Activated CD8-positive, alpha-beta memory T cell treated with anti-CD3 and anti-CD28 coated beads, Interleukin-2, amount 50 U/mL, for 1 hour (primary cell): ENCODE measurements around the gene PNMA8B.
A peak's percentile ranks its signal among the peaks of the same experiment; 100 is the strongest.
"Not testable (repeated sequence)": the region's sequence is repeated elsewhere in the genome, so short reads cannot be mapped to it uniquely, and the experiment has no call there.

Source experiments
- DNase-seq: peaks from one replicate; pipeline ENCODE4 v3.0.0-alpha.2; 2020; ENCODE audit errors: extremely low read depth

PNMA8B gene

GRCh38 chr19:46514589-46515289, 19.1 kb upstream of the PNMA8B start:
- DNase-seq: no peak

- DNase-seq: peak; percentile 47
Observed at GRCh38 chr19:46513461-46514236, 18.0 kb upstream of the PNMA8B start.

GRCh38 chr19:46511237-46511636, 15.6 kb upstream of the PNMA8B start:
- DNase-seq: no peak

GRCh38 chr19:46508206-46508605, 12.5 kb upstream of the PNMA8B start:
- DNase-seq: no peak

- no peak for DNase-seq
Observed at GRCh38 chr19:46503848-46504453, 8.3 kb upstream of the PNMA8B start.

GRCh38 chr19:46502891-46503290, 7.2 kb upstream of the PNMA8B start:
- no peak for DNase-seq

- DNase-seq: no peak
Observed at GRCh38 chr19:46499692-46500091, 4.0 kb upstream of the PNMA8B start.

GRCh38 chr19:46497773-46498172, 2.1 kb upstream of the PNMA8B start:
- no peak for DNase-seq

GRCh38 chr19:46496886-46497285, 1.2 kb upstream of the PNMA8B start:
- not testable (repeated sequence) for DNase-seq

- no peak for DNase-seq
Observed at GRCh38 chr19:46496304-46496703, 637 bp upstream of the PNMA8B start.

GRCh38 chr19:46494941-46495785, 504 bp downstream of the PNMA8B start:
- no peak for DNase-seq

- no peak for DNase-seq
Observed at GRCh38 chr19:46494146-46494940, 1.3 kb downstream of the PNMA8B start.

- DNase-seq: no peak
Observed at GRCh38 chr19:46493236-46494145, 2.2 kb downstream of the PNMA8B start.

- no peak for DNase-seq
Observed at GRCh38 chr19:46492841-46493235, 2.8 kb downstream of the PNMA8B start.

GRCh38 chr19:46491975-46492682, 3.5 kb downstream of the PNMA8B start:
- DNase-seq: no peak

- DNase-seq: no peak
Observed at GRCh38 chr19:46490774-46491173, 4.9 kb downstream of the PNMA8B start.

- no peak for DNase-seq
Observed at GRCh38 chr19:46489445-46490272, 6.0 kb downstream of the PNMA8B start.

- no peak for DNase-seq
Observed at GRCh38 chr19:46488551-46488950, 7.1 kb downstream of the PNMA8B start.
